Measurements from ENCODE around the gene SHCBP1L.

The SHCBP1L gene

GRCh38 chr1:182877331-182877730 lies 75.6 kb downstream of the SHCBP1L start:
- no peak overlapping the region for H3K4me3 ChIP-seq (ENCODE audit: low read depth, low read length)
- TF ChIP-seq CTCF (IDR thresholded peaks at IDR 0.05; ENCODE audit: borderline replicate concordance, insufficient read depth, low read depth, low read length) = no peak

GRCh38 chr1:182875889-182876288 lies 77.1 kb downstream of the SHCBP1L start:
- no peak for TF ChIP-seq CTCF (IDR thresholded peaks at IDR 0.05; ENCODE audit: borderline replicate concordance, insufficient read depth, low read depth, low read length)
- H3K4me3 ChIP-seq (ENCODE audit: low read depth, low read length) = no peak overlapping the region

- TF ChIP-seq CTCF (IDR thresholded peaks at IDR 0.05; ENCODE audit: borderline replicate concordance, insufficient read depth, low read depth, low read length) = no peak
- no peak overlapping the region for H3K4me3 ChIP-seq (ENCODE audit: low read depth, low read length)
These were observed 80.1 kb downstream of the SHCBP1L start for GRCh38 chr1:182872881-182873280.

- TF ChIP-seq CTCF (IDR thresholded peaks at IDR 0.05; ENCODE audit: borderline replicate concordance, insufficient read depth, low read depth, low read length) = no peak
- H3K4me3 ChIP-seq (ENCODE audit: low read depth, low read length) = no peak overlapping the region
These were observed 83.7 kb downstream of the SHCBP1L start for GRCh38 chr1:182869241-182869666.

GRCh38 chr1:182867861-182868260 lies 85.1 kb downstream of the SHCBP1L start:
- no peak for TF ChIP-seq CTCF (IDR thresholded peaks at IDR 0.05; ENCODE audit: borderline replicate concordance, insufficient read depth, low read depth, low read length)
- no peak overlapping the region for H3K4me3 ChIP-seq (ENCODE audit: low read depth, low read length)

GRCh38 chr1:182863940-182864339 lies 89.0 kb downstream of the SHCBP1L start:
- H3K4me3 ChIP-seq (ENCODE audit: low read depth, low read length) = no peak overlapping the region
- no peak for TF ChIP-seq CTCF (IDR thresholded peaks at IDR 0.05; ENCODE audit: borderline replicate concordance, insufficient read depth, low read depth, low read length)

- no peak for TF ChIP-seq CTCF (IDR thresholded peaks at IDR 0.05; ENCODE audit: borderline replicate concordance, insufficient read depth, low read depth, low read length)
- H3K4me3 ChIP-seq (ENCODE audit: low read depth, low read length) = no peak overlapping the region
These were observed 90.1 kb downstream of the SHCBP1L start for GRCh38 chr1:182862827-182863226.
